SK-N-SH (cell line): ENCODE measurements around the gene TRPM1. TPM values are rescaled to one million over a fixed set of nuclear protein-coding genes. Genes with fewer than 3 reads are reported as not detected.

Experiments
- CTCF ChIA-PET: fragments of 300-600, 350-600 bp; formaldehyde crosslinking; extraction: SDS; loops from one replicate; lab custom pipeline; 2021; lab: Yijun Ruan, JAX
- POLR2A ChIA-PET: fragments of 350-600 bp; sonication (Branson Sonifier 250); formaldehyde crosslinking; extraction: SDS; loops from one replicate; lab custom pipeline; 2020; ENCODE audit warnings: antibody characterized with exemption, inconsistent platforms; lab: Yijun Ruan, JAX
- DNase-seq: peaks from one replicate; pipeline ENCODE4 v3.0.0; 2012
- H2AFZ ChIP-seq: fragments of 200-600 bp; sonication (generic); 2 replicates; pipeline ENCODE4 v1.8.1; 2016; ENCODE audit warnings: antibody characterized with exemption, mild to moderate bottlenecking, low read depth
- H3F3A ChIP-seq: fragments of 200-600 bp; sonication (generic); replicated peaks from 2 replicates; pipeline ENCODE3; 2016; ENCODE audit warnings: antibody characterized with exemption, mild to moderate bottlenecking; ENCODE audit not compliant: insufficient read depth
- H3K27ac ChIP-seq, 2 experiments: fragments of 200-500 bp in 1 of 2; fragments of 200-600 bp in 1 of 2; sonication (Bioruptor generic) in 1 of 2; sonication (generic), shearing (Covaris generic) in 1 of 2; 2 replicates each; pipeline versions ENCODE4 v1.5.1 to v1.6.1; 2014 to 2016; ENCODE audit warnings: low read depth in 2 of 2, inconsistent platforms in 1 of 2, low read length in 1 of 2, mild to moderate bottlenecking in 1 of 2, mixed read lengths in 1 of 2
- H3K27me3 ChIP-seq: fragments of 200-600 bp; sonication (generic), shearing (Covaris generic); 2 replicates; pipeline ENCODE4 v1.6.1; 2016; ENCODE audit warnings: mixed run types; ENCODE audit not compliant: insufficient read depth
- H3K36me3 ChIP-seq, 2 experiments: fragments of 200-500 bp in 1 of 2; fragments of 200-600 bp in 1 of 2; sonication (Bioruptor generic) in 1 of 2; sonication (generic) in 1 of 2; replicated peaks in 1 of 2; 2 replicates each; pipeline versions ENCODE3 to v1.5.1; 2014 to 2016; ENCODE audit warnings: low read length in 1 of 2, mild to moderate bottlenecking in 1 of 2; ENCODE audit not compliant: insufficient read depth in 2 of 2, control insufficient read depth in 1 of 2
- H3K4me1 ChIP-seq, 2 experiments: fragments of 200-500 bp in 1 of 2; fragments of 200-600 bp in 1 of 2; sonication (Bioruptor generic) in 1 of 2; sonication (generic), shearing (Covaris generic) in 1 of 2; 2 replicates each; pipeline versions ENCODE4 v1.5.1 to v1.6.1; 2014 to 2016; ENCODE audit warnings: low read depth in 1 of 2, low read length in 1 of 2, mixed run types in 1 of 2; ENCODE audit not compliant: insufficient read depth in 2 of 2, control insufficient read depth in 1 of 2
- H3K4me2 ChIP-seq: fragments of 200-600 bp; sonication (generic), shearing (Covaris generic); 2 replicates; pipeline ENCODE4 v1.6.1; 2017; ENCODE audit warnings: mixed run types
- H3K4me3 ChIP-seq, 2 experiments: fragments of 200-500 bp in 1 of 2; fragments of 200-600 bp in 1 of 2; sonication (Bioruptor generic) in 1 of 2; sonication (generic), shearing (Covaris generic) in 1 of 2; 2 replicates each; pipeline versions ENCODE4 v1.5.1 to v1.8.1; 2014 to 2016; ENCODE audit warnings: low read depth in 2 of 2, inconsistent platforms in 1 of 2, low read length in 1 of 2, mild to moderate bottlenecking in 1 of 2, mixed read lengths in 1 of 2, moderate library complexity in 1 of 2
- H3K79me2 ChIP-seq: fragments of 200-600 bp; sonication (generic); 2 replicates; pipeline ENCODE4 v1.8.1; 2017; ENCODE audit warnings: mild to moderate bottlenecking; ENCODE audit not compliant: insufficient read depth
- H3K9ac ChIP-seq: fragments of 200-600 bp; sonication (generic); 2 replicates; pipeline ENCODE4 v1.6.1; 2017; ENCODE audit warnings: mixed run types
- H3K9me2 ChIP-seq: fragments of 200-600 bp; sonication (generic); 2 replicates; pipeline ENCODE4 v1.6.1; 2017; ENCODE audit warnings: mixed run types
- H3K9me3 ChIP-seq: fragments of 200-600 bp; sonication (generic); 2 replicates; pipeline ENCODE4 v1.6.1; 2017; ENCODE audit warnings: mixed run types, mild to moderate bottlenecking, moderate library complexity
- H4K20me1 ChIP-seq: fragments of 200-600 bp; sonication (generic); 2 replicates; pipeline ENCODE4 v1.6.1; 2017; ENCODE audit warnings: mild to moderate bottlenecking, mixed run types; ENCODE audit not compliant: insufficient read depth
- ELF1 ChIP-seq: IDR thresholded peaks from 2 replicates; pipeline ENCODE4 v1.4.0; 2012
- FOXJ3 ChIP-seq: sonication (generic); formaldehyde crosslinking; IDR thresholded peaks from 2 replicates; pipeline ENCODE4 v1.5.1; 2020; ENCODE audit warnings: mild to moderate bottlenecking, missing genetic modification reagents
- GABPA ChIP-seq: IDR thresholded peaks from 2 replicates; pipeline ENCODE4 v1.4.0; 2012; ENCODE audit warnings: low read depth, mild to moderate bottlenecking
- JUND ChIP-seq: IDR thresholded peaks from 2 replicates; pipeline ENCODE4 v1.4.0; 2012
- MEF2A ChIP-seq: IDR thresholded peaks from 2 replicates; pipeline ENCODE4 v1.4.0; 2012; ENCODE audit warnings: low read depth, borderline replicate concordance
- MXI1 ChIP-seq: IDR thresholded peaks from 2 replicates; pipeline ENCODE4 v1.6.1; 2012; ENCODE audit warnings: mild to moderate bottlenecking, low read depth, low read length, improper control_type of control experiment
- NFIC ChIP-seq: IDR thresholded peaks from 2 replicates; pipeline ENCODE4 v1.4.0; 2012; ENCODE audit warnings: borderline replicate concordance
- RAD21 ChIP-seq: IDR thresholded peaks from 2 replicates; pipeline ENCODE4 v1.6.1; 2012; ENCODE audit warnings: mild to moderate bottlenecking, low read length
- RCOR1 ChIP-seq: fragments of 150-350 bp; IDR thresholded peaks from 2 replicates; pipeline ENCODE4 v1.6.1; 2017; ENCODE audit warnings: antibody characterized with exemption, low read length
- REST ChIP-seq: IDR thresholded peaks from 2 replicates; pipeline ENCODE4 v1.6.1; 2012; ENCODE audit warnings: mild to moderate bottlenecking, low read depth, low read length, moderate library complexity
- RFX5 ChIP-seq: IDR thresholded peaks from 2 replicates; pipeline ENCODE4 v1.6.1; 2012; ENCODE audit warnings: mild to moderate bottlenecking, improper control_type of control experiment, low read length
- SIN3A ChIP-seq: IDR thresholded peaks from 2 replicates; pipeline ENCODE4 v1.6.1; 2012; ENCODE audit warnings: low read depth, mild to moderate bottlenecking, low read length, moderate library complexity, borderline replicate concordance
- SMC3 ChIP-seq: IDR thresholded peaks from 2 replicates; pipeline ENCODE4 v1.6.1; 2012; ENCODE audit warnings: low read depth, low read length, improper control_type of control experiment
- TCF12 ChIP-seq: IDR thresholded peaks from 2 replicates; pipeline ENCODE4 v1.4.0; 2012
- TEAD4 ChIP-seq: IDR thresholded peaks from 2 replicates; pipeline ENCODE4 v1.4.0; 2012; ENCODE audit warnings: mild to moderate bottlenecking, borderline replicate concordance; ENCODE audit not compliant: insufficient read depth
- USF2 ChIP-seq: fragments of 150-350 bp; IDR thresholded peaks from 2 replicates; pipeline ENCODE4 v1.6.1; 2017; ENCODE audit warnings: antibody characterized with exemption, low read length, low read depth, borderline replicate concordance
- WGBS: methylation state at CpG from one replicate; pipeline ENCODE4 v1.1.6; 2017; ENCODE audit warnings: low lambda C conversion rate; 5-methylcytosine and 5-hydroxymethylcytosine counted together
- polyA plus RNA-seq, 3 experiments: library from polyadenylated mRNA; depleted of rRNA; stranded (reverse); fragments of >200 nt; gene quantifications; 2 replicates each; pipeline ENCODE4 v1.2.3, GENCODE V29; 2012

TRPM1 gene
- polyA plus RNA-seq, 1 of the 3 experiments (the other 2 are of a cell fraction) = not detected

GRCh38 chr15:31147456-31147855, 45.9 kb upstream of the TRPM1 start:
- 77% methylated on average over 8 of the region's 8 CpGs for WGBS
- CTCF ChIA-PET = interaction anchor here (1.1 to 4.0 kb wide), 4 partner anchors 18 to 342 kb away, joined by 3 to 17 read pairs (median 4); no protein-coding TSS in a partner anchor

GRCh38 chr15:31145271-31145911, 43.9 kb upstream of the TRPM1 start:
- no peaks in the 10 kb centered on the region for H3F3A ChIP-seq
- H3K36me3 ChIP-seq = no peaks in the 10 kb centered on the region
- H3K4me1 ChIP-seq = peaks cover 0 to 5% of the 10 kb centered on the region in 2 experiments; a peak in 1 of 4 replicates
- TF ChIP-seq USF2 = no peak
- no peak for TF ChIP-seq SIN3A
- no peak for TF ChIP-seq TEAD4
- no peak for TF ChIP-seq REST
- TF ChIP-seq RFX5 = no peak
- TF ChIP-seq RCOR1 = no peak
- no peak for TF ChIP-seq TCF12
- TF ChIP-seq FOXJ3 (CRISPR knock-in tag) = no peak
- no peak for TF ChIP-seq GABPA
- no peak for TF ChIP-seq ELF1
- TF ChIP-seq RAD21 = no peak
- TF ChIP-seq MEF2A = no peak
- TF ChIP-seq JUND = no peak
- TF ChIP-seq SMC3 = no peak
- no peak overlapping the region for H3K4me2 ChIP-seq
- peaks cover 4% of the 10 kb centered on the region; the same call in 1 of the 2 replicates for H3K27me3 ChIP-seq
- no peak overlapping the region for H3K4me3 ChIP-seq
- H3K9me2 ChIP-seq = no peaks in the 10 kb centered on the region
- CTCF ChIA-PET = interaction anchor here (0.9 to 4.0 kb wide), 3 partner anchors 11 to 16 kb away, joined by 3 to 17 read pairs (median 3); no protein-coding TSS in a partner anchor
- no peak for DNase-seq
- H3K9ac ChIP-seq = no peak overlapping the region
- H3K27ac ChIP-seq = no peak overlapping the region
- no peaks in the 10 kb centered on the region for H4K20me1 ChIP-seq
- POLR2A ChIA-PET = no interaction called here
- H2AFZ ChIP-seq = no peak overlapping the region
- H3K9me3 ChIP-seq = no peaks in the 10 kb centered on the region
- no peaks in the 10 kb centered on the region for H3K79me2 ChIP-seq
- WGBS = 71% methylated on average over 7 of the region's 7 CpGs

More at GRCh38 chr15:31147456-31147855, 45.9 kb upstream of the TRPM1 start:
- H3K27ac ChIP-seq = no peak overlapping the region
- POLR2A ChIA-PET = no interaction called here
- no peaks in the 10 kb centered on the region for H3K27me3 ChIP-seq
- no peaks in the 10 kb centered on the region for H3K79me2 ChIP-seq
- H3K4me3 ChIP-seq = no peak overlapping the region
- no peak overlapping the region for H3K4me2 ChIP-seq
- H2AFZ ChIP-seq = no peak overlapping the region
- no peaks in the 10 kb centered on the region for H4K20me1 ChIP-seq
- TF ChIP-seq RAD21 = no peak
- no peak for TF ChIP-seq MXI1
- TF ChIP-seq NFIC = no peak
- H3K9me3 ChIP-seq = no peaks in the 10 kb centered on the region
- no peak for DNase-seq
- no peaks in the 10 kb centered on the region for H3K36me3 ChIP-seq
- peaks cover 0 to 5% of the 10 kb centered on the region in 2 experiments; a peak in 1 of 4 replicates for H3K4me1 ChIP-seq
- H3F3A ChIP-seq = no peaks in the 10 kb centered on the region
- no peak overlapping the region for H3K9ac ChIP-seq
- no peaks in the 10 kb centered on the region for H3K9me2 ChIP-seq
